ENCODE results near the gene ALDH6A1.
"Not testable (repeated sequence)": the region's sequence is repeated elsewhere in the genome, so short reads cannot be mapped to it uniquely, and the experiment has no call there.

The ALDH6A1 gene

DNA sequence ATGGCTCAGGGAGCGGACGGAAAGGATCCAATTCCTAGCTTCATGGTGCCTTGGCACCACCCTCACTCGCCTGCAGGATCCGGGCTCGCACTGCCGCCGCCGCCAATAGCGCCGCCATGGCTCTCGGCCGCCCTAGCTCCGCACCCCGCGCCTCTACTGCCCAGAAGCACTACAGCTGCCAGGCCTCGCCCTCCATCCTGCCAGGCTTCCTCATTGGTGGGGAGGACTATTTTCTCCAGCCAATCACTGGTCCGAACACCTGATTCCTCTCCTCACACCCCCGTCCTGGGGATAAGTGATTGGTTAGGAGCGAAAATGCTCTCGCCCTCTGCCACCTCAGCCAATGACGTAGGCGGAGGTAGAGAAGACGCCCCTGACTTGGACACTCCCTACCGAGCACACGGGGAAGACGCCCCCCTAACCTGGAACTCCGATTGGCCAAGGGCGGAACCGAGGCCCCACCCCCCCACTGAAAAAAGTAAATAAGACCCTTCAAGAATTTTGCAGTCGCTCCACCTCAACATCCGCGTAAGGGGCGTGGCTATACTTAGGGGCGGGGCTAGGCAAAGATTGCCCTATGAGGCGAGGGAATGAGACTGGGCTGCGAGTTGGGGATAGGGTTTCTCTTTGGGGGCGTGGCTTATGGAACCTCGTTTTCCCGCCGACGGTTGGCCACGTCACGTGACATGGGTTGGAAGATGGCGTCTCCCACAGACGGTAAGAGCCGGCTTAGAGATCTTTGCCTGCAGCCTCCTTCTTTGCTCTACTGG, at the start of gene ALDH6A1, which contains the start of gene LIN52:
Gene ALDH6A1, minus strand, starts transcription at position 177 of the 770 bp plus-strand sequence. Its CDS starts 59 bp downstream, at position 118.
Gene LIN52, plus strand, starts transcription at position 680 of the 770 bp plus-strand sequence. Its CDS starts 19 bp downstream, at position 699.
- H3K4me3 ChIP-seq (ENCODE audit: low read depth, low read length): peak within 1 kb of the TSS; percentile 85
- TF ChIP-seq, protein P1, sequence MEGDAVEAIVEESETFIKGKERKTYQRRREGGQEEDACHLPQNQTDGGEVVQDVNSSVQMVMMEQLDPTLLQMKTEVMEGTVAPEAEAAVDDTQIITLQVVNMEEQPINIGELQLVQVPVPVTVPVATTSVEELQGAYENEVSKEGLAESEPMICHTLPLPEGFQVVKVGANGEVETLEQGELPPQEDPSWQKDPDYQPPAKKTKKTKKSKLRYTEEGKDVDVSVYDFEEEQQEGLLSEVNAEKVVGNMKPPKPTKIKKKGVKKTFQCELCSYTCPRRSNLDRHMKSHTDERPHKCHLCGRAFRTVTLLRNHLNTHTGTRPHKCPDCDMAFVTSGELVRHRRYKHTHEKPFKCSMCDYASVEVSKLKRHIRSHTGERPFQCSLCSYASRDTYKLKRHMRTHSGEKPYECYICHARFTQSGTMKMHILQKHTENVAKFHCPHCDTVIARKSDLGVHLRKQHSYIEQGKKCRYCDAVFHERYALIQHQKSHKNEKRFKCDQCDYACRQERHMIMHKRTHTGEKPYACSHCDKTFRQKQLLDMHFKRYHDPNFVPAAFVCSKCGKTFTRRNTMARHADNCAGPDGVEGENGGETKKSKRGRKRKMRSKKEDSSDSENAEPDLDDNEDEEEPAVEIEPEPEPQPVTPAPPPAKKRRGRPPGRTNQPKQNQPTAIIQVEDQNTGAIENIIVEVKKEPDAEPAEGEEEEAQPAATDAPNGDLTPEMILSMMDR (IDR thresholded peaks at IDR 0.05; ENCODE audit: borderline replicate concordance, insufficient read depth, low read depth, low read length): 0 out of 2 replicates have a peak, but pooled peaks have one; percentile 7

DNA sequence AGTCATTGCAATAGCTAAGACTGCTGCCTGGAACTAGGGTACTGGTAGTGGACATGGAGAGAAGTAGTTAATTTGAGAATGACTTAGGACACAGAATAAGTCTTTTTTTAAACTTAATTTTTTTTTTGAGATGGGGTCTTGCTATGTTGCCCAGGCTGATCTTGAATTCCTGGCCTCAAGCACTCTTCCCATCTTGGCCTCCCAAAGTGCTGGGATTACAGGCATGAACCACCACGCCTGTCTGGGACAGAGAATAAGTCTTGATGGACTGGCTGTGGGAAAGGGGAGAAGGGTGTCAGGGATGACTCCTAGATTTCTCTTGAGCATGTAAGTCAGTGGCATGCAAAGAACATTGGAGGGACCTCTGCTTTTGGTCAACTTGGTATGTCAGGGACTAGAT, 43.4 kb upstream of the ALDH6A1 start:
- H3K4me3 ChIP-seq (ENCODE audit: low read depth, low read length): no peak overlapping the region
- TF ChIP-seq, protein P1 (IDR thresholded peaks at IDR 0.05; ENCODE audit: borderline replicate concordance, insufficient read depth, low read depth, low read length): no peak

DNA sequence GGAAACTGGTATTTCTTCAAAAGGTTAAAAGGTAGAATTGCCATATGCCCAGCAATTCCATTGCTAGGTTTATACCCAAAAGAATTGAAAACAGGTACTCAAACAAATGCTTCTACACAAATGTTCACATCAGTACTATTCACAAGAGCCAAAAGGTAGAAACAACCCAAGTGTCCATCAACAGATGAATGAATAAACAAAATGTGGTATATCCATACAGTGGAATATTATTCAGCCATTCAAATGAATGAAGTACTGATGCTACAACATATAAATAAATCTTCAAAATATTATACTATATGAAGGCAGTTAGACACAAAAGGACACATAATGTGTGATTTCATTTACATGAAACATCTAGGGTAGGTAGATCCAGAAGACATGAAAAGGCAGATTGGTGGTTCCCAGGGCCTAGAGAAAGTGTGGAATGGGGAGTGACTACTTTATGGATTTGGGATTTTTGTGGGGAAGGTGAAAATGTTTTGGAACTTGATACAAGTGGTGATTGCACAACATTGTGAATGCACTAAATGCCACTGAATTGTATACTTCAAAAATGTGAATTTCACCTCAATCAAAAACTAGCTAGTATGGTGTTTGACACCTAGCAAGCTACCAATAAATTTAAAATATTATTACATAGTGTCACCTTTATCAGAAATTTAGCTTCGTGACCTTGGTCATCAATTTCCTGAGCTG, 42.2 kb upstream of the ALDH6A1 start:
- TF ChIP-seq, protein P1 (IDR thresholded peaks at IDR 0.05; ENCODE audit: borderline replicate concordance, insufficient read depth, low read depth, low read length): no peak
- H3K4me3 ChIP-seq (ENCODE audit: low read depth, low read length): no peak overlapping the region

DNA sequence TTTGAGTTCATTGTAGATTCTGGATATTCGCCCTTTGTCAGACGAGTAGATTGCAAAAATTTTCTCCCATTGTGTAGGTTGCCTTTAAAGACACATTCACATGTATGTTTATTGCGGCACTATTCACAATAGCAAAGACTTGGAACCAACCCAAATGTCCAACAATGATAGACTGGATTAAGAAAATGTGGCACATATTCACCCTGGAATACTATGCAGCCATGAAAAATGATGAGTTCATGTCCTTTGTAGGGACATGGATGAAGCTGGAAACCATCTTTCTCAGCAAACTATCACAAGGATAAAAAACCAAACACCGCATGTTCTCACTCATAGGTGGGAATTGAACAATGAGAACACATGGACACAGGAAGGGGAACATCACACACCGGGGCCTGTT, 41.2 kb upstream of the ALDH6A1 start:
- H3K4me3 ChIP-seq (ENCODE audit: low read depth, low read length): not testable (repeated sequence)

DNA sequence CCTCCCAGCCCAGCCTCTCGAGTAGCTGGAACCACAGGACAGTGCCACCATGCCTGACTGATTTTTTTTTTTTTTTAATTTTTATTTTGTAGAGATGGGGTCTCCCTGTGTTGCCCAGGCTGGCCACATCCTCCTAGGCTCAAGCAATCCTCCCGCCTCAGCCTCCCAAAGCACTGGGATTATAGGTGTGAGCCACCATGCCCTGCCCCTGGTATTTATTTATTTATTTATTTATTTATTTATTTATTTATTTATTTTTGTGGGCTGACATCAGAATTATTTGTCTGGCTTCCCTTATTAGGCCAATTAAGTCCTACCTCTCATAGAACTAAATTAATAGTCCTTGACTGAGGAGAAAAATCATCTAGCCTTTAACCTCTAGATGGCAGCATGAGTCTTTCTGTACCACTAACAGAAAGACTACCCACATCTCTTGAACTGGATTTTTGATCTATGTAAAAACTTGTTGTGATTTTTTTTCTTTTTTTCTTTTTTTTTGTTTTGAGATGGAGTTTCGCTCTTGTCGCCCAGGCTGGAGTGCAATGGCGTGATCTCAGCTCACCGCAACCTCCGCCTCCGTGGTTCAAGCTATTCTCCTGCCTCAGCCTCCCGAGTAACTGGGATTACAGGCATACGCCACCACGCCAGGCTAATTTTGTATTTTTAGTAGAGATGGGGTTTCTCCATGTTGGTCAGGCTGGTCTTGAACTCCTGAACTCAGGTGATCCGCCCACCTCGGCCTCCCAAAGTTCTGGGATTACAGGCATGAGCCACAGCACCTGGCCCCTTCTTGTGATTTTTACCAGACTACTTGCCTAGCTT, 27.4 kb upstream of the ALDH6A1 start:
- TF ChIP-seq, protein P1 (IDR thresholded peaks at IDR 0.05; ENCODE audit: borderline replicate concordance, insufficient read depth, low read depth, low read length): peak; percentile 36; the same call in 1 of the 2 replicates
- not testable (repeated sequence) for H3K4me3 ChIP-seq (ENCODE audit: low read depth, low read length)

DNA sequence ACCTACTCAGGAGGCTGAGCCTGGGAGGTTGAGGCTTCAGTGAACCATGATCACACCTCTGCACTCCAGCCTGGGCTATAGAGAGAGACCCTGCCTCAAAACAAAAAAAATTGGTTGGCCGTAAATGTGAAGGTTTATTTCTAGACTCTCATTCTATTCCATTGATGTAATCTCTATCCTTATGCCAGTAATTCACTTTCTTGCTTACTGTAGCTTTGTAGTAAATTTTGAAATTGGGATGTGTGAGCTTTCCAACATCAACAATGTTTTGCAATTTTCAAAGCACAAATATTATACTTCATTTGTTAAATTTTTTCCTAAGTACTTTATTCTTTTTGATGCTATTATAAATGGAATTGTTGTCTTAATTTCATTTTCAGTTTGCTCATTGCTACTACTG, 25.1 kb upstream of the ALDH6A1 start:
- no peak overlapping the region for H3K4me3 ChIP-seq (ENCODE audit: low read depth, low read length)
- TF ChIP-seq, protein P1 (IDR thresholded peaks at IDR 0.05; ENCODE audit: borderline replicate concordance, insufficient read depth, low read depth, low read length): no peak

DNA sequence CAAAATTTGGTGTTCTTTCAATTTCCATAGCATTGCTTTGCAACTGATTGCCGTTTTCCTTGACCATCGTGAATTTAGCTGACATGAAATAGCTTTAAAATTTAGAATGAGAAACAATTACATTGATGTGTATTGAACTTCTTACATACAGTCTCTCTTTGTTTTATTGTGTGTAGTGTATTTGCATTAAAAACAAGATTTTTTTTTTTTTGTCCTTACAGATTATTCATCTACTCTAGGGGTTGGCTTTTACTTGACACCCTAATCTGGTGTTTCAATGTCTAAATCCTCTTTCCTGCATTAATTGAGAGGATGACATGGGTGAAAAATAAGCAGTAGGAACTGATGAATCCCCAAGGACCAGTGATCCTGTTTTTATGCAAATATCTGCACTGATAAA, 21.1 kb upstream of the ALDH6A1 start:
- TF ChIP-seq, protein P1 (IDR thresholded peaks at IDR 0.05; ENCODE audit: borderline replicate concordance, insufficient read depth, low read depth, low read length): no peak
- no peak overlapping the region for H3K4me3 ChIP-seq (ENCODE audit: low read depth, low read length)

Data from GM12875 (cell line).